GM12864 (cell line): Measurements from ENCODE around the gene DMAC2.
"Not testable (repeated sequence)": the region's sequence is repeated elsewhere in the genome, so short reads cannot be mapped to it uniquely, and the experiment has no call there.

Experiments used
- DNase-seq: peaks from one replicate; pipeline ENCODE4 v3.0.0-alpha.2; 2011; ENCODE audit warnings: low read depth
- H3K4me3 ChIP-seq: 2 replicates; pipeline ENCODE4 v1.5.1; 2011; ENCODE audit warnings: mild to moderate bottlenecking, low read depth, low read length, control low read depth
- TF ChIP-seq, protein P1 (sequence below): IDR thresholded peaks from 2 replicates; pipeline ENCODE4 v1.5.1; 2011; ENCODE audit warnings: low read depth, mild to moderate bottlenecking, moderate library complexity, low read length, control low read depth, inconsistent platforms; ENCODE audit errors: missing control alignments

Gene DMAC2

GRCh38 chr19:41411100-41411967, 28.4 kb downstream of the DMAC2 start:
- no peak overlapping the region for H3K4me3 ChIP-seq
- TF ChIP-seq, protein P1, sequence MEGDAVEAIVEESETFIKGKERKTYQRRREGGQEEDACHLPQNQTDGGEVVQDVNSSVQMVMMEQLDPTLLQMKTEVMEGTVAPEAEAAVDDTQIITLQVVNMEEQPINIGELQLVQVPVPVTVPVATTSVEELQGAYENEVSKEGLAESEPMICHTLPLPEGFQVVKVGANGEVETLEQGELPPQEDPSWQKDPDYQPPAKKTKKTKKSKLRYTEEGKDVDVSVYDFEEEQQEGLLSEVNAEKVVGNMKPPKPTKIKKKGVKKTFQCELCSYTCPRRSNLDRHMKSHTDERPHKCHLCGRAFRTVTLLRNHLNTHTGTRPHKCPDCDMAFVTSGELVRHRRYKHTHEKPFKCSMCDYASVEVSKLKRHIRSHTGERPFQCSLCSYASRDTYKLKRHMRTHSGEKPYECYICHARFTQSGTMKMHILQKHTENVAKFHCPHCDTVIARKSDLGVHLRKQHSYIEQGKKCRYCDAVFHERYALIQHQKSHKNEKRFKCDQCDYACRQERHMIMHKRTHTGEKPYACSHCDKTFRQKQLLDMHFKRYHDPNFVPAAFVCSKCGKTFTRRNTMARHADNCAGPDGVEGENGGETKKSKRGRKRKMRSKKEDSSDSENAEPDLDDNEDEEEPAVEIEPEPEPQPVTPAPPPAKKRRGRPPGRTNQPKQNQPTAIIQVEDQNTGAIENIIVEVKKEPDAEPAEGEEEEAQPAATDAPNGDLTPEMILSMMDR: no peak
- no peak for DNase-seq

- TF ChIP-seq, protein P1: no peak
- DNase-seq: no peak
- H3K4me3 ChIP-seq: no peak overlapping the region
Observed at GRCh38 chr19:41410336-41411054, 29.2 kb downstream of the DMAC2 start.

GRCh38 chr19:41409288-41409687, 30.4 kb downstream of the DMAC2 start:
- no peak for DNase-seq
- no peak overlapping the region for H3K4me3 ChIP-seq
- TF ChIP-seq, protein P1: no peak

GRCh38 chr19:41408846-41409245, 30.9 kb downstream of the DMAC2 start:
- DNase-seq, H3K4me3 ChIP-seq: not testable (repeated sequence)

- no peak for DNase-seq
- TF ChIP-seq, protein P1: peak; percentile 18
- H3K4me3 ChIP-seq: no peak overlapping the region
Observed at GRCh38 chr19:41408256-41408655, 31.5 kb downstream of the DMAC2 start.

DNA sequence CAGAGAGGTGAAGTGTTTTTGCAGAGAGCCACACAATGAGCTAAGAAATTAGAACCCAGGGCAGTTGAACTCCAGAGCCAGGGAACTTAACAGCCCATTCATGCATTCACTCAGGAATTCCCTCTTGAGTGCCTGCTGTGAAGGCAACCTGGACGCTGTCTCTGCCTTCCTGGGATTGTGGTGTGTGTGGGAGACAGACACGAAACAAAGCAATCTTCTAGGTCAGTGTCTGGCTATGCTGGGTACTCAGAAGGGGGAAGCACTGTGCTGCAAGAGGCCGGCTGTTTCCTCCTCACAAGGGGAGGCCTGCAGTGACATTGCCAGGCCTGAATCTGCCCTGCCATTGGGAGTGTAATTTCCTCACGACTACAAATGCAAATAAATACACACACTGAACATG, 32.4 kb downstream of the DMAC2 start:
- TF ChIP-seq, protein P1: no peak
- no peak overlapping the region for H3K4me3 ChIP-seq
- no peak for DNase-seq

GRCh38 chr19:41405776-41406175, 33.9 kb downstream of the DMAC2 start:
- no peak for DNase-seq
- TF ChIP-seq, protein P1: no peak
- H3K4me3 ChIP-seq: no peak overlapping the region
